Trophoblast cell (in vitro differentiated cells and primary cell): ENCODE measurements around the gene COL23A1.

Source experiments
- DNase-seq, 2 donors: peaks; one replicate each; pipeline ENCODE4 v3.0.0-alpha.2; 2016
- H2AFZ ChIP-seq: 2 replicates; pipeline ENCODE4 v1.6.1; 2013; ENCODE audit warnings: low read length, moderate library complexity, mild to moderate bottlenecking; ENCODE audit not compliant: insufficient read depth, poor library complexity
- H2AK5ac ChIP-seq: 2 replicates; pipeline ENCODE4 v1.6.1; 2013; ENCODE audit warnings: mild to moderate bottlenecking, low read length
- H2BK120ac ChIP-seq: 2 replicates; pipeline ENCODE4 v1.6.1; 2013; ENCODE audit warnings: low read length, mild to moderate bottlenecking, moderate library complexity; ENCODE audit not compliant: insufficient read depth, poor library complexity
- H2BK12ac ChIP-seq: 2 replicates; pipeline ENCODE4 v1.6.1; 2013; ENCODE audit warnings: mild to moderate bottlenecking, low read length, moderate library complexity
- H2BK5ac ChIP-seq: 2 replicates; pipeline ENCODE4 v1.6.1; 2013; ENCODE audit warnings: low read length, low read depth, moderate library complexity, mild to moderate bottlenecking; ENCODE audit not compliant: poor library complexity
- H3K14ac ChIP-seq: 2 replicates; pipeline ENCODE4 v1.6.1; 2013; ENCODE audit warnings: mild to moderate bottlenecking, low read length
- H3K18ac ChIP-seq: 2 replicates; pipeline ENCODE4 v1.6.1; 2013; ENCODE audit warnings: mild to moderate bottlenecking, low read length
- H3K23ac ChIP-seq: 2 replicates; pipeline ENCODE4 v1.6.1; 2013; ENCODE audit warnings: low read length
- H3K27ac ChIP-seq: 2 replicates; pipeline ENCODE4 v1.5.1; 2013; ENCODE audit warnings: low read depth, mild to moderate bottlenecking, inconsistent platforms, low read length, moderate library complexity
- H3K27me3 ChIP-seq: 2 replicates; pipeline ENCODE4 v1.6.1; 2013; ENCODE audit warnings: inconsistent platforms, mild to moderate bottlenecking, low read length, moderate library complexity; ENCODE audit not compliant: insufficient read depth
- H3K36me3 ChIP-seq, 2 experiments: 1 replicate in 1 of 2; 2 replicates in 1 of 2; pipeline ENCODE4 v1.6.1; 2013; ENCODE audit warnings: low read length in 2 of 2, mild to moderate bottlenecking in 2 of 2, moderate library complexity in 1 of 2; ENCODE audit not compliant: insufficient read depth in 2 of 2, control insufficient read depth in 1 of 2
- H3K4ac ChIP-seq: 2 replicates; pipeline ENCODE4 v1.6.1; 2013; ENCODE audit warnings: low read depth, mild to moderate bottlenecking, low read length, moderate library complexity
- H3K4me1 ChIP-seq, 2 experiments: 1 replicate in 1 of 2; 2 replicates in 1 of 2; pipeline ENCODE4 v1.6.1; 2013; ENCODE audit warnings: low read length in 2 of 2, mild to moderate bottlenecking in 2 of 2, moderate library complexity in 1 of 2; ENCODE audit not compliant: insufficient read depth in 2 of 2, control insufficient read depth in 1 of 2
- H3K4me2 ChIP-seq: 2 replicates; pipeline ENCODE4 v1.6.1; 2013; ENCODE audit warnings: inconsistent platforms, mild to moderate bottlenecking, low read length, moderate library complexity
- H3K4me3 ChIP-seq: 2 replicates; pipeline ENCODE4 v1.5.1; 2013; ENCODE audit warnings: mild to moderate bottlenecking, low read depth, low read length, inconsistent platforms
- H3K79me1 ChIP-seq: one replicate; pipeline ENCODE4 v1.6.1; 2013; ENCODE audit warnings: low read length
- H3K79me2 ChIP-seq: 2 replicates; pipeline ENCODE4 v1.6.1; 2013; ENCODE audit warnings: low read length, mild to moderate bottlenecking; ENCODE audit not compliant: control insufficient read depth, insufficient read depth, poor library complexity
- H3K9ac ChIP-seq: 2 replicates; pipeline ENCODE4 v1.6.1; 2013; ENCODE audit warnings: mild to moderate bottlenecking, low read length
- H3K9me3 ChIP-seq: 2 replicates; pipeline ENCODE4 v1.6.1; 2013; ENCODE audit warnings: low read depth, mild to moderate bottlenecking, control low read depth, inconsistent platforms, low read length; ENCODE audit not compliant: insufficient read depth
- H4K12ac ChIP-seq: 2 replicates; pipeline ENCODE4 v1.6.1; 2013; ENCODE audit warnings: low read depth, mild to moderate bottlenecking, low read length, moderate library complexity
- H4K8ac ChIP-seq: 2 replicates; pipeline ENCODE4 v1.6.1; 2013; ENCODE audit warnings: low read depth, mild to moderate bottlenecking, low read length, moderate library complexity
- H4K91ac ChIP-seq: one replicate; pipeline ENCODE4 v1.6.1; 2013; ENCODE audit warnings: low read depth, mild to moderate bottlenecking, low read length, moderate library complexity
- WGBS: extraction: QIAGEN DNeasy Blood & Tissue Kit; methylation state at CpG from one replicate; pipeline ENCODE4 v1.1.7; 2013; ENCODE audit warnings: missing lambda C conversion rate; ENCODE audit not compliant: insufficient read length, insufficient coverage; ENCODE audit errors: extremely low coverage; 5-methylcytosine and 5-hydroxymethylcytosine counted together

Gene COL23A1

DNA sequence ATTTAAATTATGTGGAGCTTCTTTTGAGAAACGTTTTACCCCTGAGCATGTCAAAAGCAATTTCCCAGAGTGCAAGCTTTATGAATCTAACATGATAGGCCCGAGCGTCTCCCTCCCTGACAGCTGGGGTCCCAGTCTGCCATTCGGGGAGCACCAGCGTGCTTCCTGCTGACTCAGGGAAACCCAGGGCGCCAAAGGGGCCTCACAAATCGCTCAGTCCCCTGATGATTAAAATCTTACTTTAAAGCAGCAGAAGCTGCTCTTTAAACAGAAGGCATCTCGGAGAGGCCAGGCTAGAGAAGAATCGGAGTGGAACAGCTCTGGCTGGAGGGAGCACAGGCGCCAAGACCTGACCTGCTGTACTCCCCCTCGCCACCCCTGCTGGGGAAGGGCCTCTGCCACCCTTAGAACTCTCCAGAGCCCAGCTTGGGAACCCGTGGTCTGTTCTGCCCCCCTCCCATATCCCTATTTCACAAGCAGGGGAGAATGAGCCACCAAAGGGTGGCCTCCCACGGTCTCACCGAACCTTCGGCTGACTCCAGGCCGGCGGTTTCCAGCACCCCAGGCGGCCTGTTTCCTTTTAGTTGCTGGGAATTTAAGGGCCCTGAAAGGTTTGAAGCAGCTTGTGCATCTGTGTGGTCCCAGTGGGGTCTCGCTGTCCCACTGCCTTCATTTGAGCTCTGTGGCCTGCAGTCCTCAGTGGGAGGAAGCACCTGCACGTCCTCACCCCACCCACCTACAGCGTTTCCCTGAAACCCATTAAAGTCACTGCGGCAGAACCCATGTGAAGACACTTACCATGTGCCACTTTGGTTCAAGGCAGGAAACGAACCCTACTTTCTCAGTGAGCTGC is 147.6 kb downstream of the COL23A1 start:
- no peak for DNase-seq
- Histone ChIP-seq H4K12ac (no peak overlapping the region), H3K18ac (no peak overlapping the region), H3K27ac (no peak overlapping the region), H3K9ac (no peak overlapping the region), H2BK5ac (no peak overlapping the region), H3K79me1 (no peaks in the 10 kb centered on the region), H2AK5ac (no peak overlapping the region), H3K4me1 (no peaks in the 10 kb centered on the region), H2BK120ac (no peak overlapping the region), H3K4ac (no peak overlapping the region), H4K8ac (no peak overlapping the region), H3K79me2 (no peaks in the 10 kb centered on the region), H3K27me3 (no peaks in the 10 kb centered on the region), H3K4me3 (no peak overlapping the region), H3K14ac (no peak overlapping the region), H3K9me3 (no peaks in the 10 kb centered on the region), H2BK12ac (no peak overlapping the region), H3K36me3 (no peaks in the 10 kb centered on the region), H4K91ac (no peak overlapping the region), H3K4me2 (no peak overlapping the region), H2AFZ (no peak overlapping the region), H3K23ac (no peak overlapping the region)
- WGBS, result no CpG with 5 or more reads among the region's 23 CpGs

DNA sequence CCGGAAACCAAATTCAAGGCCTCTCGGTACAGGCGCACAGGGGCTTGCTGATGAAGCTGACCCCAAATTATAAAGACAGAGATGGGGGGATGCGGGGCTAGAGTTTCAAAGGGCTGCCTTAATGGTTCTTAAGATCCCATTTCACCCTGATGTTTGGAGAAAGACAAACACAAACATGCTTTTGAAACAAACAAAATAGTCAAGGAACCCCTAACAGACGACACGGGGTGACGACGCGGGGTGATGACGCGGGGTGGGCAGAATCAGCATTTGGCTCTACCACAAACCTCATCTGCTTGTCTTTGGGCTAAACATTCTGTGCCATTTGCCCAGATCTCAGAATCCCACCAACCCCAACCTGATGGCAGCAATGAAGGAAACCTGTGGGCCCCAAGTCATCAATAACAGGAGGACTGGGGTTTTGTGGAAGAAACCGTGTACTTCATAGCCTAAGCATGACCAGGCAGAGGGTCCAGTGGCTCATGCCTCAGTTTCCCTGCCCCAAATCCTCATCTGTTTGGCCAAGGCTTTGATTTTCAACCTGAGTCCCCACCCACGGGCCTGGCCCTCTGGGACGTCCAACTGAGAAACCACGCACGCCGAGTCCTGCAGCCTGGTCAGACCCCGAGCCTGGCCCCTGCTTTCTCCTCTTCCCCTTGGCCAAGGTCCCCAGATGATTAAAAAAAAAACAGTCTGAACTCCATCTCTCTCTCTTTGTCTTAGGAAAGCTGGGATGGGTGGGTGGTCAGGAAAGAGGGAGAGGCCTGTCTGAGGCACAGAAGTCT is 148.5 kb downstream of the COL23A1 start:
- Histone ChIP-seq H3K4me2 (no peak overlapping the region), H2AFZ (no peak overlapping the region), H3K14ac (no peak overlapping the region), H4K91ac (no peak overlapping the region), H3K36me3 (no peaks in the 10 kb centered on the region), H3K23ac (no peak overlapping the region), H2BK12ac (no peak overlapping the region), H4K8ac (no peak overlapping the region), H3K9ac (no peak overlapping the region), H2BK120ac (no peak overlapping the region), H3K79me2 (no peaks in the 10 kb centered on the region), H3K4me1 (no peaks in the 10 kb centered on the region), H3K9me3 (no peaks in the 10 kb centered on the region), H3K4ac (no peak overlapping the region), H3K27ac (no peak overlapping the region), H3K27me3 (no peaks in the 10 kb centered on the region), H3K79me1 (no peaks in the 10 kb centered on the region), H2BK5ac (no peak overlapping the region), H2AK5ac (no peak overlapping the region), H3K18ac (no peak overlapping the region), H4K12ac (no peak overlapping the region), H3K4me3 (no peak overlapping the region)
- DNase-seq, result no peak
- no CpG with 5 or more reads among the region's 18 CpGs for WGBS

DNA sequence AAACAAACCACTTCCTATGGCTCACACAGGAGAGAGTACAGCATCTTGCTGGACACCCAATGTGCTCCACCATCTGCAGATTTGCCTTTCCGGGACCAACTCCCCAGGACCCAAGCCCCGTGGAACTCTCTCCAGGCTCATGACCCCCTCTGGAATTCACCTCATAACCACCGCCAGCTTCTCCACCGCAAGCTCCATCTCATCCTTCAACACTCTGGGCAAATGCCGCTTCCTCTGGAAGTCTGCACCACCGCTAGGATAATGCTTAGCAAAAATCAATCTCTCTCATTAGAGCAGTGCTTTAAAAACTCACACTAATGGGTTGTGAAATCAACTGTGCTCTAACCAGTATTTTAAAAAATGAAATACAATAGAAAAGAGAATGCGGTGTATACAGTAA is 150.0 kb downstream of the COL23A1 start:
- no CpG with 5 or more reads among the region's 7 CpGs for WGBS
- Histone ChIP-seq H2BK5ac (no peak overlapping the region), H3K18ac (no peak overlapping the region), H3K4ac (no peak overlapping the region), H3K4me2 (no peak overlapping the region), H3K9me3 (peaks cover 2% of the 10 kb centered on the region), H2AK5ac (no peak overlapping the region), H2BK120ac (no peak overlapping the region), H4K8ac (no peak overlapping the region), H3K79me1 (no peaks in the 10 kb centered on the region), H3K23ac (no peak overlapping the region), H3K4me3 (no peak overlapping the region), H3K36me3 (no peaks in the 10 kb centered on the region), H4K91ac (no peak overlapping the region), H3K27me3 (no peaks in the 10 kb centered on the region), H3K14ac (no peak overlapping the region), H4K12ac (no peak overlapping the region), H3K27ac (no peak overlapping the region), H3K79me2 (no peaks in the 10 kb centered on the region), H2BK12ac (no peak overlapping the region), H2AFZ (no peak overlapping the region), H3K4me1 (no peaks in the 10 kb centered on the region), H3K9ac (no peak overlapping the region)
- DNase-seq, result no peak

DNA sequence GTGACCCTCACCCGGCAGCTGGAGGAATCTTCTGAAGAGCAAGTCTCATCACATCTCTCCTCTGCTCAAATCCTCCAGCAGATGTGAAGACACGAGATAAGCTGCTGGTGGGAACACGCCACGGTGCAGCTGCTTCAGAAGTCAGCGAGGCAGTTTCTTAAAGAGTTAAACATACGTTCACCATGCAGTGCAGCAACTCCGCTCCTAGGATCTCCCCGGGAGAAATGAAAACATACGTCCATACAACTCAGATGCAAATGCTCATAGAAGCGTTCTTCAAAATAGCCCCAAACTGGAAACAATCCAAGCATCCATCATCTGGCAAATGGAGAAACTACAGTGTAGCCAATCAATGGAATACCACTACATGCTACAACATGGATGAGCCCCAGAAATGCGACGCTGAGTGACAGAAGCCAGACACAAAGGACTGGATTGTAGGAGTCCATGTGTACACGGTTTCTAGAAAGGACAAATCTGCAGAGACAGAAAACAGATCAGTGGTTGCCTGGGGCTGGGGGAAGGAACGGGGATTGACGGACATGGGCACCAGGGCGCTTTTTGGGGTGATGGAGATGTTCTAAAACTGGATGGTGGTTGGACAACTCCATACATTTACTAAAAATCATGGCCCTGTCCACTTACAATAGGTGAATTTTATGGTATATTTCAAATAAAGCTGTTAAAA is 150.6 kb downstream of the COL23A1 start:
- Histone ChIP-seq H3K23ac (no peak overlapping the region), H4K91ac (no peak overlapping the region), H2BK5ac (no peak overlapping the region), H3K4me3 (no peak overlapping the region), H3K4ac (no peak overlapping the region), H3K4me2 (no peak overlapping the region), H3K27me3 (no peaks in the 10 kb centered on the region), H2BK120ac (no peak overlapping the region), H3K79me2 (no peaks in the 10 kb centered on the region), H3K27ac (no peak overlapping the region), H3K4me1 (no peaks in the 10 kb centered on the region), H3K79me1 (no peaks in the 10 kb centered on the region), H4K8ac (no peak overlapping the region), H3K14ac (no peak overlapping the region), H2AFZ (no peak overlapping the region), H3K9me3 (peaks cover 2% of the 10 kb centered on the region), H2AK5ac (no peak overlapping the region), H3K9ac (no peak overlapping the region), H2BK12ac (no peak overlapping the region), H3K36me3 (no peaks in the 10 kb centered on the region), H3K18ac (no peak overlapping the region), H4K12ac (no peak overlapping the region)
- WGBS, result no CpG with 5 or more reads among the region's 16 CpGs
- no peak for DNase-seq
